ENCODE measurements around the gene TRMT1.
"Not testable (repeated sequence)": the region's sequence is repeated elsewhere in the genome, so short reads cannot be mapped to it uniquely, and the experiment has no call there.

TRMT1 gene

GRCh38 chr19:13150931-13151604 lies 34.5 kb upstream of the TRMT1 start:
- peak; percentile 45 for DNase-seq (ENCODE audit: extremely low read depth, insufficient read length)

GRCh38 chr19:13150187-13150930 lies 33.8 kb upstream of the TRMT1 start, which contains the start of the genes IER2 and STX10:
Gene IER2, plus strand, starts transcription at chr19:13150411. Its CDS starts 2,776 bp downstream, at chr19:13153187.
Gene STX10, minus strand, starts transcription at chr19:13150375. Its CDS starts 202 bp downstream, at chr19:13150173.
- no peaks in the 10 kb centered on the region; the same call in none of the 2 replicates for H3K36me3 ChIP-seq (ENCODE audit: control insufficient read depth, insufficient read depth, low read length)
- H3K27me3 ChIP-seq (replicated peaks; ENCODE audit: control insufficient read depth, insufficient read depth, low read length): no peaks in the 10 kb centered on the region
- H3K4me3 ChIP-seq (replicated peaks; ENCODE audit: low read depth, low read length): peak within 1 kb of the TSS; percentile 97
- peak; percentile 89 for DNase-seq (ENCODE audit: extremely low read depth, insufficient read length)
- TF ChIP-seq, protein P1, sequence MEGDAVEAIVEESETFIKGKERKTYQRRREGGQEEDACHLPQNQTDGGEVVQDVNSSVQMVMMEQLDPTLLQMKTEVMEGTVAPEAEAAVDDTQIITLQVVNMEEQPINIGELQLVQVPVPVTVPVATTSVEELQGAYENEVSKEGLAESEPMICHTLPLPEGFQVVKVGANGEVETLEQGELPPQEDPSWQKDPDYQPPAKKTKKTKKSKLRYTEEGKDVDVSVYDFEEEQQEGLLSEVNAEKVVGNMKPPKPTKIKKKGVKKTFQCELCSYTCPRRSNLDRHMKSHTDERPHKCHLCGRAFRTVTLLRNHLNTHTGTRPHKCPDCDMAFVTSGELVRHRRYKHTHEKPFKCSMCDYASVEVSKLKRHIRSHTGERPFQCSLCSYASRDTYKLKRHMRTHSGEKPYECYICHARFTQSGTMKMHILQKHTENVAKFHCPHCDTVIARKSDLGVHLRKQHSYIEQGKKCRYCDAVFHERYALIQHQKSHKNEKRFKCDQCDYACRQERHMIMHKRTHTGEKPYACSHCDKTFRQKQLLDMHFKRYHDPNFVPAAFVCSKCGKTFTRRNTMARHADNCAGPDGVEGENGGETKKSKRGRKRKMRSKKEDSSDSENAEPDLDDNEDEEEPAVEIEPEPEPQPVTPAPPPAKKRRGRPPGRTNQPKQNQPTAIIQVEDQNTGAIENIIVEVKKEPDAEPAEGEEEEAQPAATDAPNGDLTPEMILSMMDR (IDR thresholded peaks at IDR 0.05; ENCODE audit: insufficient read depth, low read length, poor library complexity, severe bottlenecking): peak; percentile 58

More at GRCh38 chr19:13150931-13151604, 34.5 kb upstream of the TRMT1 start:
- TF ChIP-seq, protein P1 (IDR thresholded peaks at IDR 0.05; ENCODE audit: insufficient read depth, low read length, poor library complexity, severe bottlenecking): no peak
- Histone ChIP-seq H3K4me3 (replicated peaks; ENCODE audit: low read depth, low read length) (peak overlapping the region; percentile 97), H3K27me3 (replicated peaks; ENCODE audit: control insufficient read depth, insufficient read depth, low read length) (no peaks in the 10 kb centered on the region), H3K36me3 (ENCODE audit: control insufficient read depth, insufficient read depth, low read length) (no peaks in the 10 kb centered on the region; the same call in none of the 2 replicates)

DNA sequence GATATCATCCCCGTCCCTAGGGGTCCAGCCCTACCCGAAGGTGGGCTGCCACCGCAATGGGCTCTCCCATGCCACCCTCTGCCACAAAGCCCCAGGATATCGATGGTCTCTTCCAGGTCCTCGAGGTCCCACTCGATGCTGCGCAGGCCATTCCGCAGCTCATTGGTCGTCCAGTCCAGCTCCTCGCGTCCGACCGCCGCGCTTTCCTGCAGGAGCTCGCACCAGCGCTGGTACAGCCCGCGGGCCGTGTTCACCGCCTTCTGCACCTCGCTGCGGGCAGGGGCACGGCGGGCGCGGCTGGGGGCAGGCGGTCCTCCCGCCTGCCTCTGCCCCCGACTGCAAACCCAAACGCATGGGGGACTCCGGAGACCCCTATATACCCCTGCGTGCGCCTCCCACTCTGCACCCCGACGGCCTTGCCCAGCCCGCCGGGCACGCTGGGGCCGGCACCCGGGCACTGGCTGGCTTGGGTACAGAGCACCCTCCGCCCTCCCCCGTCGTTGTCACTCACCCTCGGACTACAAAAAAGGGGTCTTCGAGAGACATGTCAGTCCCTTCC lies 33.2 kb upstream of the TRMT1 start:
- TF ChIP-seq, protein P1 (IDR thresholded peaks at IDR 0.05; ENCODE audit: insufficient read depth, low read length, poor library complexity, severe bottlenecking): no peak
- DNase-seq (ENCODE audit: extremely low read depth, insufficient read length): no peak

GRCh38 chr19:13149173-13149627 lies 32.7 kb upstream of the TRMT1 start:
- H3K36me3 ChIP-seq (ENCODE audit: control insufficient read depth, insufficient read depth, low read length); DNase-seq (ENCODE audit: extremely low read depth, insufficient read length); H3K27me3 ChIP-seq (replicated peaks; ENCODE audit: control insufficient read depth, insufficient read depth, low read length): not testable (repeated sequence)
- H3K4me3 ChIP-seq (replicated peaks; ENCODE audit: low read depth, low read length): peak overlapping the region; percentile 97

More for the DNA sequence above, 33.2 kb upstream of the TRMT1 start:
- Histone ChIP-seq H3K27me3 (replicated peaks; ENCODE audit: control insufficient read depth, insufficient read depth, low read length) (no peaks in the 10 kb centered on the region), H3K36me3 (ENCODE audit: control insufficient read depth, insufficient read depth, low read length) (no peaks in the 10 kb centered on the region; the same call in none of the 2 replicates), H3K4me3 (replicated peaks; ENCODE audit: low read depth, low read length) (peak overlapping the region; percentile 97)

DNA sequence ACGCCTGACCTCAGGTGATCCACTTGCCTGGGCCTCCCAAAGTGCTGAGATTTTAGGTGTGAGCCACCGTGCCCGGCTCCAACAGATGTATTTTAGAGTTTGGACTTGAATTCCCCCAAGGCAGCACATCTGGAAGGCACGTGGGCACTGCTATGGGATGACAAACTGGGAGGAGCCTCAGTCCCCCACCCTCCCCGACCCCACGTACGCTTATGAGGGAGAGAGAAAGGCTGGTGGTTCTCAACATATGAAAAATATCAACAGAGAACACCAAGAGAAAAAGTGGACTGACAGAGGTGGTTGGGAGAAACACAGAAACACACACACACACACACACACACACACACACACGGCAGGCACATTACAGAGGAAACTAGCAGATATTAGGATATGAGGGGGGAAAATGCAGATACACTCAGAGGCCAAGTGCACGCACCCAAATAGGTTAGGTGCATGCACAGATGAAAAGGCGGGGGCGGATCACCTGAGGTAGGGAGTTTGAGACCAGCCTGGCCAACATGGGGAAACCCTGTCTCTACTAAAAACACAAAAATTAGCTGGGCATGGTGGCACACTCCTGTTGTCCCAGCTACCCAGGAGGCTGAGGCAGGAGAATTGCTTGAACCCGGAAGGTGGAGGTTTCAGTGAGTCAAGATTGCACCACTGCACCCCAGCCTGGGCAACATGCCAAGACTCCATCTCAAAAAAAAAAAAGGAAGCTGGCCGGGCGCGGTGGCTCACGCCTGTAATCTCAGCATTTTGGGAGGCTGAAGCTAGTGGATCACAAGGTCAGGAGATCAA lies 30.4 kb upstream of the TRMT1 start:
- Histone ChIP-seq H3K4me3 (replicated peaks; ENCODE audit: low read depth, low read length) (no peak overlapping the region), H3K27me3 (replicated peaks; ENCODE audit: control insufficient read depth, insufficient read depth, low read length) (no peaks in the 10 kb centered on the region), H3K36me3 (ENCODE audit: control insufficient read depth, insufficient read depth, low read length) (peaks cover 5% of the 10 kb centered on the region)
- DNase-seq (ENCODE audit: extremely low read depth, insufficient read length): no peak
- TF ChIP-seq, protein P1 (IDR thresholded peaks at IDR 0.05; ENCODE audit: insufficient read depth, low read length, poor library complexity, severe bottlenecking): no peak
